Pancreas (tissue), 10 donors: Measurements from ENCODE around the gene NDUFAF8. TPM values are rescaled to one million over a fixed set of nuclear protein-coding genes. Genes with fewer than 3 reads are reported as not detected.
A peak's percentile ranks its signal among the peaks of the same experiment; 100 is the strongest.

Source experiments
- ATAC-seq, 4 donors: fragments of 200-7000 bp; cut with Tn5 transposase; one replicate each; pipeline versions ENCODE4 v1.8.0 to v1.9.1; 2020; ENCODE audit warnings: mild to moderate bottlenecking in 4 of 4, moderate library complexity in 4 of 4
- DNase-seq, 6 donors: peaks; one replicate each; pipeline ENCODE4 v3.0.0-alpha.2; 2020
- FAIRE-seq: peaks from 2 replicates; lab custom pipeline; 2012; peaks lifted over from hg19 to GRCh38; lab: Jason Lieb, UNC
- H3K27ac ChIP-seq, 4 donors: fragments of 200-600 bp; sonication (generic); 1 replicate in 3 of 4; 2 replicates in 1 of 4; pipeline versions ENCODE4 v1.5.0 to v1.8.0; 2020
- H3K27me3 ChIP-seq, 4 donors: fragments of 200-600 bp; one replicate each; pipeline ENCODE4 v1.8.0; 2021
- H3K36me3 ChIP-seq, 3 donors: fragments of 200-600 bp; sonication (generic) in 1 of 3; one replicate each; pipeline versions ENCODE4 v1.5.0 to v1.8.0; 2020 to 2021
- H3K4me1 ChIP-seq, 3 donors: fragments of 200-600 bp; one replicate each; pipeline ENCODE4 v1.8.0; 2021
- H3K4me3 ChIP-seq, 4 donors: fragments of 200-600 bp; sonication (generic) in 2 of 4; one replicate each; pipeline versions ENCODE4 v1.5.0 to v1.8.0; 2020 to 2021
- H3K9me3 ChIP-seq, 4 donors: fragments of 200-600 bp; one replicate each; pipeline ENCODE4 v1.8.0; 2021
- CTCF ChIP-seq, 4 donors: fragments of 200-600 bp; sonication (generic) in 3 of 4; IDR thresholded peaks; one replicate each; pipeline versions ENCODE4 v1.5.0 to v1.8.0; 2021; ENCODE audit warnings: antibody characterized with exemption in 4 of 4
- WGBS, 2 donors: extraction: QIAGEN DNeasy Blood & Tissue Kit; methylation state at CpG; one replicate each; pipeline ENCODE4 v1.1.7; 2013; 5-methylcytosine and 5-hydroxymethylcytosine counted together
- intact Hi-C, 3 donors: fragments of 100-400 bp; cut with DNase I; formaldehyde crosslinking; loops; one replicate each; pipeline versions ENCODE4 v1.11.1 to v1.14.2; 2022
- polyA plus RNA-seq, 2 donors: library from polyadenylated mRNA; stranded (reverse); fragments of 200-250 nt; gene quantifications; one replicate each; pipeline ENCODE4 v1.2.3, GENCODE V29; 2013
- total RNA-seq, 6 donors: library from RNA; stranded (reverse); fragmentation: NEBNext Ultra II Directional in 4 of 6; extraction: Animal tissue kit (Norgen Biotek cat#: 25700) in 4 of 6; gene quantifications; one replicate each; pipeline versions ENCODE4 v1.2.1 to v1.2.4, GENCODE V29; 2021 to 2023
- donor health status: healthy with polysubstance abuse.
- donor health status: DM: no; HTN: no; CAD: no; lungs with moderate emphysema.
- donor health status: DM: no; HTN: no; CAD: no.
- donor health status: control.
- donor health status: control.
- donor health status: Bipolar disorder and iron deficiency.
- donor health status: DM: yes; HTN: yes; CAD: no.
- donor health status: DM: no; HTN: no; CAD: no.
- donor health status: DM: no; HTN: no; CAD: no.
- donor health status: DM: yes; HTN: yes; CAD: no.

NDUFAF8 gene
- total and polyA plus RNA-seq, 8 donors, result 17.5 to 34.1 (median 21.9) TPM

- ATAC-seq (no peak), DNase-seq (peak in 1 of 6 donors; percentile 68), FAIRE-seq (no peak)
- Histone ChIP-seq H3K9me3 (no peaks in the 10 kb centered on the region), H3K4me1 (peaks cover 0 to 11% (median 7%) of the 10 kb centered on the region in 3 donors), H3K4me3 (no peak overlapping the region), H3K27me3 (no peaks in the 10 kb centered on the region), H3K36me3 (no peaks in the 10 kb centered on the region), H3K27ac (no peak overlapping the region)
- TF ChIP-seq CTCF (IDR thresholded peaks at IDR 0.05), result no peak
- intact Hi-C loops, result no loop called here
- 94 to 95% methylated on average over 24 of the region's 24 CpGs for WGBS, 2 donors
Measured at GRCh38 chr17:81219476-81220180, 19.5 kb upstream of the NDUFAF8 start.

GRCh38 chr17:81221371-81221841 lies 17.7 kb upstream of the NDUFAF8 start:
- FAIRE-seq, result no peak
- TF ChIP-seq CTCF (IDR thresholded peaks at IDR 0.05), result no peak
- WGBS, 2 donors, result 50 to 51% methylated on average over 11 of the region's 11 CpGs

GRCh38 chr17:81221842-81222619 lies 17.1 kb upstream of the NDUFAF8 start:
- Histone ChIP-seq H3K27me3 (no peaks in the 10 kb centered on the region), H3K36me3 (no peaks in the 10 kb centered on the region), H3K4me1 (peaks cover 0 to 11% (median 7%) of the 10 kb centered on the region in 3 donors), H3K27ac (no peak overlapping the region), H3K4me3 (peak overlapping the region; percentile 54 to 90 (median 72)), H3K9me3 (no peaks in the 10 kb centered on the region)
- WGBS, 2 donors, result 6% methylated on average over 23 to 24 of the region's 24 CpGs
- FAIRE-seq, result no peak
- peak in 3 of 4 donors; percentile 3 to 11 (median 5) for ATAC-seq
- peak in 1 of 6 donors; percentile 75 for DNase-seq
- TF ChIP-seq CTCF (IDR thresholded peaks at IDR 0.05), result no peak
- intact Hi-C loops, result no loop called here

More at GRCh38 chr17:81221371-81221841, 17.7 kb upstream of the NDUFAF8 start:
- Histone ChIP-seq H3K27ac (no peak overlapping the region), H3K9me3 (no peaks in the 10 kb centered on the region), H3K4me1 (peaks cover 0 to 11% (median 7%) of the 10 kb centered on the region in 3 donors), H3K27me3 (no peaks in the 10 kb centered on the region), H3K4me3 (peak overlapping the region in 2 of 4 donors; percentile 54 to 90), H3K36me3 (no peaks in the 10 kb centered on the region)
- intact Hi-C loops, result no loop called here
- ATAC-seq (no peak), DNase-seq (no peak)

- DNase-seq (no peak), ATAC-seq (peak in 2 of 4 donors; percentile 2 to 4), FAIRE-seq (no peak)
- intact Hi-C loops, result no loop called here
- H3K27me3 ChIP-seq, result no peaks in the 10 kb centered on the region
- peaks cover 0 to 11% (median 7%) of the 10 kb centered on the region in 3 donors for H3K4me1 ChIP-seq
- no peaks in the 10 kb centered on the region for H3K36me3 ChIP-seq
- TF ChIP-seq CTCF (IDR thresholded peaks at IDR 0.05), result no peak
- H3K4me3 ChIP-seq, result peak overlapping the region; percentile 54 to 90 (median 72)
- no peak overlapping the region for H3K27ac ChIP-seq
- H3K9me3 ChIP-seq, result no peaks in the 10 kb centered on the region
- 0 to 1% methylated on average over 25 to 30 of the region's 30 CpGs for WGBS, 2 donors
Measured at GRCh38 chr17:81222620-81222905, 16.6 kb upstream of the NDUFAF8 start.
